Cardiac muscle cell (in vitro differentiated cells and primary cell): ENCODE data around the gene TBC1D9. TPM values are rescaled to one million over a fixed set of nuclear protein-coding genes. Genes with fewer than 3 reads are reported as not detected.

ENCODE experiments used
- DNase-seq, 2 donors: peaks; one replicate each; pipeline versions ENCODE4 v3.0.0 to v3.0.0-alpha.2; 2010 to 2017; ENCODE audit warnings: low read depth in 1 of 2, low spot score in 1 of 2
- H3K27ac ChIP-seq: fragments of 200-600 bp; sonication (generic); 2 replicates; pipeline ENCODE4 v1.5.1; 2016
- H3K27me3 ChIP-seq: fragments of 200-600 bp; sonication (generic); 2 replicates; pipeline ENCODE4 v1.6.0; 2016; ENCODE audit warnings: control low read depth
- H3K36me3 ChIP-seq: fragments of 200-600 bp; sonication (generic); 2 replicates; pipeline ENCODE4 v1.5.1; 2016; ENCODE audit warnings: control low read depth
- H3K4me1 ChIP-seq: fragments of 200-600 bp; sonication (generic); 2 replicates; pipeline ENCODE4 v1.8.1; 2017; ENCODE audit warnings: low read depth, mild to moderate bottlenecking, mixed run types
- H3K4me3 ChIP-seq: fragments of 200-600 bp; sonication (generic); 2 replicates; pipeline ENCODE4 v1.5.1; 2016; ENCODE audit warnings: mild to moderate bottlenecking
- H3K9me3 ChIP-seq: fragments of 200-600 bp; sonication (generic); 2 replicates; pipeline ENCODE4 v1.5.1; 2017; ENCODE audit warnings: low read depth, mild to moderate bottlenecking, control low read depth
- CTCF ChIP-seq: IDR thresholded peaks from 2 replicates; pipeline ENCODE4 v1.5.1; 2012; ENCODE audit warnings: low read depth, mild to moderate bottlenecking, low read length
- polyA plus RNA-seq: library from polyadenylated mRNA; unstranded; fragments of >200 nt; fragmentation: Nextera tagmentation; extraction: Ambion mirVana; gene quantifications from 2 replicates; pipeline ENCODE4 v1.2.1, GENCODE V29; 2016
- total RNA-seq: library from RNA; depleted of rRNA; stranded (reverse); fragments of >200 nt; gene quantifications from 2 replicates; pipeline ENCODE4 v1.2.3, GENCODE V29; 2016

TBC1D9 gene
- total and polyA plus RNA-seq, 2 experiments from 2014 or later = 3.4 to 5.2 TPM

DNA sequence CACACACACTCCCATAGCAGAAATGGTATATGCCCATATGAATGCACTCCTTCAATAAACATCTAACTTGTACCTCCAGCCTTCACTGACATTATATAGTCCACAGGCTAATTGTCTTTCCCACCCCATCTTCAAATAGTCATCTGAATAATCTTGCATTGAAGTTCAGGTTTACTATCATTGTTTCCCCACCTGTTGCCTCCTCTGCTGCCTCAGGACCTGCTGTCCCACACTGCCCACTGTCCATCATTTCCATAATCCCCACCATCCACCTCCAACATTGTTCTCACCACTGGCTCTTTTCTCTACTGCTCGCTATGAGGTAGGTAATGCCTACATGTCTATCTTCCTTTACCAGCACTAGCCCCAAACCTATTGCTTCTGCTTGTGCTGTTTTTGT, 66.1 kb downstream of the TBC1D9 start:
- no peak for TF ChIP-seq CTCF
- no peak for DNase-seq
- H3K27me3 ChIP-seq = no peaks in the 10 kb centered on the region
- no peak overlapping the region for H3K4me3 ChIP-seq
- no peak overlapping the region for H3K27ac ChIP-seq
- H3K4me1 ChIP-seq = peaks cover 5% of the 10 kb centered on the region
- H3K9me3 ChIP-seq = no peaks in the 10 kb centered on the region
- no peaks in the 10 kb centered on the region for H3K36me3 ChIP-seq

DNA sequence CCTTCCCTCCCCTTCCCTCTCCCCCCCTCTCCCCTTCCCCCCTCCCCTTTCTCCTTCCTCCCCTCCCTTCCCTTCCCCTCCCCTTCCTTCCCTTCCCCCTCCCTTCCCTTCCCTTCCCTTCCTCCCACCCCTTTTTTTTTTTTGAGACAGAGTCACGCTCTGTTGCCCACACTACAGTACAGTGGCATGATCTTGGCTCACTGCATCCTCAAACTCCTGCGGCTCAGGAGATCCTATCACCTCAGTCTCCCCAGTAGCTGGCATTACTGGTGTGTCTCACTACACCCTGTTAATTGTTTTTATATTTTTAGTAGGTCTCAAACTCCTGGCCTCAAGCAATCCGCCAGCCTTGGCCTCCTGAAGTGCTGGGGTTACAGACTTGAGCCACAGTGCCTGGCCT, 66.6 kb downstream of the TBC1D9 start:
- no peak overlapping the region for H3K4me3 ChIP-seq
- H3K27ac ChIP-seq = no peak overlapping the region
- H3K36me3 ChIP-seq = no peaks in the 10 kb centered on the region
- no peaks in the 10 kb centered on the region for H3K9me3 ChIP-seq
- DNase-seq = no peak
- no peaks in the 10 kb centered on the region for H3K27me3 ChIP-seq
- no peak for TF ChIP-seq CTCF
- H3K4me1 ChIP-seq = peaks cover 5% of the 10 kb centered on the region

DNA sequence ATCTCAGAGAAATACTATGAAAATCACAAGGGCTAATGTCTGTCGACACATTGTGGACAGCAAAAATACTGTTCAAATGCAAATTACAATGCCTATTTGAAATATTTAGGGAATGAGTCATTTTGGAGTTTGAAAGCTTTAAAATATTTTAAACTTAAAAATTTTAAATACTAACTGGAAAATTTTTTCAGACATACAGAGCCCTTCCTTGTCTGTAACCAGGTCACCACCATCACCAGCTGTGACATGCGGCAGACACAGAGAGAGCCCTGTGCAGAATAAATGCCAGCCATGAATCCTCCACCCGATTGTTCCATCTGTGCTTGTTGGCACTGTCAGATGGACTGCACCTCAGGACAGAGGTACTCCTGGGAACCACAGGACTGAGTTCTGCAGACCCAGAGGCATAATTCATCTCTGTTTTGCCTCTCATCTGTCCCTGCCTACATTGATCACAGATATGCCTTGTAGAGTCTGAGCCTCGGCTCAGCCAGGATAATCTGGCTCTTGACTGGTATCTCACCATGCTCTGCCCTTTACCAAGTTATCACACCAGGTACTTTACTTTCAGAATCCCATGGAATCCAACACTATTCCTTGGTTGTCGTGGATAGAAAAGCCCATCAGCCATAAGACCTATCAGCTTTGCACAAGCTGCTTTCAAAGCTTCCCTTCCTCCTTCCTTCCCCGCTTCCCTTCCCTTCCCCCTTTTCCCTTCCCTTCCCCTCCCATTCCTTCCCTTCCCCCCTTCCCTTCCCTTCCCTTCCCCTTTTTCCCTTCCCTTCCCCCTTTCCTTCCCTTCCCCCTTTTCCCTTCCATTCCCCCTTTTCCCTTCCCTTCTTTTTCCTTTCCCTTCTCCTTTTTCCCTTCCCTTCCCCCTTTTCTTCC, 67.2 kb downstream of the TBC1D9 start:
- Histone ChIP-seq H3K36me3 (no peaks in the 10 kb centered on the region), H3K9me3 (no peaks in the 10 kb centered on the region), H3K27me3 (no peaks in the 10 kb centered on the region), H3K4me1 (peaks cover 5% of the 10 kb centered on the region), H3K27ac (no peak overlapping the region), H3K4me3 (no peak overlapping the region)
- DNase-seq = peak in 1 of 2 donors; percentile 24
- TF ChIP-seq CTCF = no peak

DNA sequence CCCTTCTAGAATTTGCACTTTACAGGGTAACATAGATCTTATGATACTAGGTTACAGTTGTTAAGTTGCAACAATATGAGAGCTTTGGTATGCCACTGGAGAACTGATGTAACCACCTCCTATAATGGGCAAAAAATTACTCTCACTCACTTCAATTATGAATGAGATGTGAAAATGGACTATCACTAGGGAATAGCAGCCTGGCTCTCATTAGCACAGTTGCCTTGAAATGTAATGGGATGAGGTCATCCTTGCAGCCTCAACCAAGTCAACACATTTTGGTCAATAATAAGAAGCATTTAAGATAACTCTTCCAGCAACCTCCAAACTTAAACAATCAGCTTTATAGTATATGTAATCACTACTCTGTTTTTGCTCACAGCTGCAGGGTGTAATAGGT, 69.4 kb downstream of the TBC1D9 start:
- no peak for DNase-seq
- no peak for TF ChIP-seq CTCF
- Histone ChIP-seq H3K27me3 (no peaks in the 10 kb centered on the region), H3K36me3 (no peaks in the 10 kb centered on the region), H3K4me1 (no peaks in the 10 kb centered on the region), H3K4me3 (no peak overlapping the region), H3K9me3 (no peaks in the 10 kb centered on the region), H3K27ac (no peak overlapping the region)

DNA sequence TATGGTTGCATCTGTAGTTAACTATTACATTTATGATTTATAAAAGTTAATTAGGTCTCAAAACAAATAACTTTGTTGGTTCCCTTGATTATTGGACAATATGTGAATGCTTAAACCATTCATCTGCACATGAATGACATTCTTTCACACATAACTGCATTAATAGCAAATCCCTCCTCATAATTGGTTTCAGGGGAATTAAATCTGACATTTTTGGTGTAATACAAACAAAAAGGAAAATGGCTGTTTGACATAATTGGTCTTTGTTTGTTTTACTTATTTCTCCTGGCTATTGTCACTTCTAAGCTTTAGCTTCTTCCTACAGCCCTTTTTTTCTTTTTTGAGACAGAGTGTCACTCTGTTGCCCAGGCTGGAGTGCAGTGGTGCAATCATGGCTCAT, 71.9 kb downstream of the TBC1D9 start:
- Histone ChIP-seq H3K4me3 (no peak overlapping the region), H3K4me1 (no peaks in the 10 kb centered on the region), H3K36me3 (no peaks in the 10 kb centered on the region), H3K27ac (no peak overlapping the region), H3K9me3 (no peaks in the 10 kb centered on the region), H3K27me3 (no peaks in the 10 kb centered on the region)
- no peak for TF ChIP-seq CTCF
- no peak for DNase-seq
